ENCODE data around the gene CSNK2A1. TPM values are rescaled to one million over a fixed set of nuclear protein-coding genes. Genes with fewer than 3 reads are reported as not detected.

The CSNK2A1 gene
- total and polyA plus RNA-seq, 2 of the 8 experiments (the other 6 are each of a cell fraction or from before 2014, with no cell fraction given), result 117 to 260 TPM

GRCh38 chr20:528923-529604 is 14.5 kb downstream of the CSNK2A1 start:
- Histone ChIP-seq H4K5ac (ENCODE audit: insufficient read length, low read depth, low read length) (no peak overlapping the region), H4K91ac (replicated peaks; ENCODE audit: insufficient read length, low read length) (no peak overlapping the region), H2BK20ac (ENCODE audit: low read length) (no peak overlapping the region), H3K9ac (replicated peaks in 1 of 4; ENCODE audit: extremely low read depth in 1 of 4, low read depth in 3 of 4, low read length in 3 of 4) (no peak overlapping the region; a peak in 1 of 7 replicates), H3K79me1 (ENCODE audit: low read depth, low read length) (peaks cover 4% of the 10 kb centered on the region; the same call in 1 of the 2 replicates), H2AK5ac (ENCODE audit: low read depth, low read length) (no peak overlapping the region), H3K4me1 (replicated peaks in 1 of 4; ENCODE audit: control insufficient read depth in 3 of 4, insufficient read depth in 4 of 4, low read length in 3 of 4) (peaks cover 0 to 3% (median 0%) of the 10 kb centered on the region in 4 experiments; a peak in 2 of 7 replicates), H3K18ac (ENCODE audit: extremely low read depth, low read length) (no peak overlapping the region), H3K27me3 (replicated peaks in 1 of 4; ENCODE audit: control insufficient read depth in 3 of 4, extremely low read depth in 1 of 4, insufficient read depth in 3 of 4, low read length in 3 of 4) (no peaks in the 10 kb centered on the region), H3K4me2 (ENCODE audit: insufficient read depth in 1 of 2, low read depth in 2 of 2, low read length in 2 of 2) (no peak overlapping the region), H2BK12ac (ENCODE audit: low read depth, low read length) (no peak overlapping the region), H3K23ac (ENCODE audit: insufficient read length) (no peak overlapping the region), H2BK5ac (ENCODE audit: low read depth, low read length) (no peak overlapping the region; the same call in 1 of the 2 replicates), H3K56ac (replicated peaks; ENCODE audit: insufficient read length, low read depth, low read length) (no peak overlapping the region), H2BK120ac (replicated peaks; ENCODE audit: low read depth, low read length) (no peak overlapping the region), H3K9me3 (ENCODE audit: insufficient read depth in 2 of 2, low read depth in 1 of 2, low read length in 1 of 2) (no peaks in the 10 kb centered on the region), H3K27ac (ENCODE audit: low read depth, low read length) (no peak overlapping the region), H3K4ac (replicated peaks; ENCODE audit: insufficient read length, low read depth, low read length) (no peak overlapping the region), H4K20me1 (replicated peaks in 1 of 2; ENCODE audit: control insufficient read depth in 1 of 2, insufficient read depth in 2 of 2, low read length in 2 of 2) (peaks cover 27 to 39% of the 10 kb centered on the region in 2 experiments), H3K36me3 (ENCODE audit: control insufficient read depth in 2 of 4, insufficient read depth in 4 of 4, low read length in 3 of 4) (peaks cover 0 to 31% (median 12%) of the 10 kb centered on the region in 4 experiments; a peak in 6 of 8 replicates), H3K23me2 (ENCODE audit: low read depth, low read length) (no peaks in the 10 kb centered on the region), H4K8ac (ENCODE audit: extremely low read depth, insufficient read depth, low read length) (no peak overlapping the region), H3K79me2 (ENCODE audit: control insufficient read depth in 1 of 2, insufficient read depth in 2 of 2, low read length in 2 of 2) (peaks cover 40 to 97% of the 10 kb centered on the region in 2 experiments), H2BK15ac (ENCODE audit: low read length) (no peak overlapping the region), H3K4me3 (ENCODE audit: extremely low read depth in 1 of 4, insufficient read depth in 2 of 4, low read depth in 3 of 4, low read length in 4 of 4) (no peak overlapping the region), H2AFZ (ENCODE audit: low read length) (no peak overlapping the region), H3K14ac (ENCODE audit: insufficient read length) (no peak overlapping the region)
- CTCF ChIA-PET (ENCODE audit: partially characterized antibody), result interaction anchor here (0.6 kb wide), 1 partner anchor 8 kb away, joined by 3 read pairs; no protein-coding TSS in a partner anchor
- DNase-seq (ENCODE audit: low read depth in 1 of 2, low spot score in 2 of 2) (no peak), FAIRE-seq (no peak)
- WGBS, 2 experiments (ENCODE audit: extremely low coverage in 1 of 2, insufficient coverage in 1 of 2, insufficient read length in 1 of 2, insufficient replicate concordance in 2 of 2, low coverage in 1 of 2, low lambda C conversion rate in 2 of 2, missing lambda C conversion rate in 1 of 2), result 90% methylated on average over 7 of the region's 7 CpGs; no CpG with 5 or more reads in 1 of the 2 experiments
- POLR2A ChIA-PET (ENCODE audit: partially characterized antibody), result interaction anchor here (0.8 to 2.6 kb wide), 4 partner anchors 10 to 15 kb away, joined by 3 to 15 read pairs (median 4); partner anchors contain the start of gene CSNK2A1

All from H1 (cell line).